Activated CD8-positive, alpha-beta memory T cell treated with anti-CD3 and anti-CD28 coated beads, Interleukin-2, amount 50 U/mL, for 24 hours (primary cell): ENCODE measurements around the gene GET3.
"Not testable (repeated sequence)": the region's sequence is repeated elsewhere in the genome, so short reads cannot be mapped to it uniquely, and the experiment has no call there.

Experiments used
- DNase-seq: peaks from one replicate; pipeline ENCODE4 v3.0.0-alpha.2; 2020; ENCODE audit errors: extremely low read depth

Gene GET3

DNA sequence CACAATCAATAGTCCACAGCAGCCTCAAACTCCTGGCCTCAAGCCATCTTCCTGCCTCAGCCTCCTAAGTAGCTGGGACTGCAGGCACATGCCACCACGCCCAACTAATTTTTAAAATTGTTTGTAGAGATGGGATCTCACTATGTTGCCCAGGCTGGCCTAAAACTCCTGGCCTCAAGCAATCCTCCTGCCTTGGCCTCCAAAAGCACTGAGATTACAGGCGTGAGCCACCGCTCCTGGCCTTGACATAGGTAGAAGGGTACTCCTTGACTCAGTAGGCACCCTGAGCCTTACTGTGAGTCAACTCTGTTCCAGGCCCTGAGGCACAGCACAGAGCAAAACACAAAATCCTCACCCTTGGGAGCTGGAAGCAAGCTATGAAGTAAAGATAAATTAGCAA, 21.4 kb upstream of the GET3 start:
- no peak for DNase-seq

DNA sequence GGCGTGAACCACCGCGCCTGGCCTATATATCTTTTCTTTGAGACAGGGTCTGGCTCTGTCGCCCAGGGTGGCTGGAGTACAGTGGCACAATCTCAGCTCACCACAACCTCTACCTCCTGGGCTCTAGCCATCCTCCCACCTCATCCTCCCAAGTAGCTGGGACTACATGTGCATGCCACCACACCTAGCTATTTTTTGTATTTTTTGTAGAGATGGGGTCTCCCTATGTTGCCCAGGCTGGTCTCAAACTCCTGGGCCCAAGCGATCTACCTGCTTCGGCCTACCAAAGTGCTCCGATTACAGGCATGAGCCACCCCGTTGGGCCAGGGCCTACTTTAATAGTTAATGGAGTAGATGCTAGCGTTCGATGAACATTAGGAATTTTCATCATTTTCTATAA, 17.0 kb upstream of the GET3 start:
- DNase-seq = no peak

DNA sequence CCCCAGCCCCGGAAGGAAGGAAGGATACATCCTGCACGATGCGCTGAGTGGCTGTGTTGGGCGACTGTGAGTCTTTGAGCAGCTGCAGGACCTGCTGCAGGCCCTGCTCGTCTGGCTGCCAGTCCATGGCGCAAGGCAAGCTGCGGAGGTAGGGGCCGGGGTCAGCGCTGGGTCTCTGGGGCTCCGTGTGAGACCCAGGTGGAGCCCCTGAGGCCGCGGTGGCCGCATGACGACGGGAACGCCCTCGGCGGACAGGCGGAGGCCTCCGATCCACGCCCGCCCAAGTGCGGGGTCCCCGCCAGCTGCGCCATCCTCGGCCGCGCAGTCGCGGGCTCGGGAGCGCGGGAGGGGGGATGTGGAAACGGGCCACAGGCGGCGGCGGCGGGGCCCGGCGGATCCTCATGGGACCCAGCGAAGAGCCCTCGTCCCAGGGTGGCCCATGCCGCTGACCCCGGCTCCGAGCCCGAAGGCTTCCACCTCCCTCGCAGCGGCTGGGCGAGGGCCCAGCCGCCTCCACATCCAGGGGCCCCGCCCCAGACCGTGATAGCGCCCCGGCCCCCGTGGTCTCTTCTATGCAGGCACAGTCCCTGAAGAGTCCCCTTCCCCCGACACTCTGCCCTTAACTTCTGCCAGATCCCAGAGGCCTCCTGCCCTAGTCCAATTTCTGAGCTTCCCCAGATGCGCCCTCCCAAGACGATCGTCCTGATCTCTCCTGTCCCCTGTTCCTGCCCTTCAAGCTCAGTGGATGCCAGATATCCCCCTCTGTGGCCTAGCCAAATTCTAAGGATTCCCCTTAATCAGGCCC, 16.2 kb upstream of the GET3 start:
- DNase-seq = no peak

DNA sequence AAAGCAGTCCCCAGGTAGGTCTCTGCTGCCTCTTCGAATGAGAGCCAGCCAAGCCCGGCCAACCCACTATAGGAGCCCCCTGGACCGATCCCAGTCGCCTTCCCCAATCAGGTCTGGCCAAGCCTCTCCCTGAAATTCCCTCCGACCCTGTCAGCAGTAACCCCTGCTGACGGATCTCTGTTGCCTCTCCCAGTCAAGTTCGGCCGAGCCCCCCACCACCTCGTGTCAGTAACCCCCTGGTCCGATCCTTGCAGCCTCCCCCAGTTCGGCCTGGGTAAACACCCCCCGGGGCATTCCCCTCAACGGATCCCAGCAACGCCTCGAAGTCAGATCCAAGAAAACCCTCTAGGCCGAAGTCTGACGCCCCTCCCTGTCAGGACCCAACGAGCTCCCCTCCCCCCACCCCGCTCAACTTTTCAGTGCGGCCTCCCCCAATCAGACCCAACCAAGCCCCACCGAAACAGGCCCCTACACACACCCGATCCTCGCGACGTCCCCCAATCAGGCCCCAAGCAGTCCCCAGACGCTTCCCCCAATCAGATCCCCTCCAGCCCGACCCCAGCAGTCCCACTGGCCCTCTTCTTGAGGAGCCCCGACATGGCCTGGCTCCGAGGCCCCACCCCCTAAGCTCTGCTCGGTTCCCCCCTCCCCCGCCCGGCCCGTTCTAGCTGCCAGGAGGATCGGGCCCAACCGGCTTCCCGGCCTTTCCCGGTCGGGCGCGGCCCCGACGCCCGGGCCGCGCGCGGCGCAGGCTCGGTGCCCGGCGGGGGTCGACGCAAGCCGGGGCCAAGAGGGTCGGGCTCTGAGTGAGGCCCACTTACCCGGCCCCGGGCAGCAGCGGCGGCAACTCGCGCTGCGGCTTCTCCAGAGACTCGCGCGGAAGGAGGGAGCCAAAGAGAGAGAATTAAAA, 15.4 kb upstream of the GET3 start:
- no peak for DNase-seq

DNA sequence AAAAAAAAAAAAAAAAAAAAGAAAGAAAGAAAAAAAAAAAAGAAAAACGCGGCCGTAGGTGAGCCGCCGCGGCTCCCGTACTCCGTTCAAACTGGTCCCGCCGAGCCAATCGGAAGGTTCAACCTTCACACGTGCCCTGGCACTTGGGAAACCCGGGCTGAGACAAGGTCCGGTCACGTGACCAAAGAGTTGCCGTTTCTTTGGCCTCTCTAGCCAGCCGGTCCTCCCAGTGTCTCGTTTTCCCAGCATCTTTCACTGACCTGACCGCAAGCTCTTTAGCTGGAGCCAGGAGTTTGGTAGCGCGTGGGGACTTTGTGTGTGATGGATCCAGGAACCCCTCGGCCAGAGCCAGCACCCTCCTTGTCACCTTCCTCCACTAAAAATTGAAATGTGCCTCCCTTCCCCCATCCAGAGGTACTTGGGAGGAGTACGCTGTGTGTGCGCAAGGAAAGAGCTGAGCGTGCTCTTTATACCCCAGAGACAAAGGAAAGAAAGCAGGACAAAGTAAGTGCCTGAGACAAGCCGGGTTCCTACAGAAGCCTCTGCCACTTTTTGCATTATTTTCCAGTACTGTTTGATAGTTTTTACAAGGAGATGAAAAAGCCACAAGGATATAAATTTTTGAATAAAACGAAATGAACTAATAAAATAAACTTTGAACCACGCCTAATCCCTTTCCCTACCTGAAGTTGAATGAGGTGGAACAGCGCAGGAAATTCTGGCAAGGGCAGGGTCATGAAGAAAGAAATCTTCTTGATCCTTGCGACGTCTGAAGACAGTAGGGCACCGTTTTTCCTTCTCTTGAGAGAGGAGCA, 14.5 kb upstream of the GET3 start:
- DNase-seq = peak; percentile 91

DNA sequence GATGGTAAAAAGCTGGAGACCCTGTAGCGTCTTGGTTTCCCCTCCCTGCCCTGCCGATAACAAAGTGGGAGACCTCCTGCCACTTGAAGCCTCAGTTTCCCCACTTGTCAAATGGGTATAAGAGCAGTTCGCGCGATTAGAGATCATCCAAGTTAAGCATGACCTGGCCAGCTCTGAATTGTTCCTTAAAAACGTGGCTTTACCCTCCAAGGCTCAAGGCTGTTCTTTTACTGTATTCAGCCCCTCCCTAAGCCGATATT, 14.0 kb upstream of the GET3 start:
- DNase-seq = no peak

DNA sequence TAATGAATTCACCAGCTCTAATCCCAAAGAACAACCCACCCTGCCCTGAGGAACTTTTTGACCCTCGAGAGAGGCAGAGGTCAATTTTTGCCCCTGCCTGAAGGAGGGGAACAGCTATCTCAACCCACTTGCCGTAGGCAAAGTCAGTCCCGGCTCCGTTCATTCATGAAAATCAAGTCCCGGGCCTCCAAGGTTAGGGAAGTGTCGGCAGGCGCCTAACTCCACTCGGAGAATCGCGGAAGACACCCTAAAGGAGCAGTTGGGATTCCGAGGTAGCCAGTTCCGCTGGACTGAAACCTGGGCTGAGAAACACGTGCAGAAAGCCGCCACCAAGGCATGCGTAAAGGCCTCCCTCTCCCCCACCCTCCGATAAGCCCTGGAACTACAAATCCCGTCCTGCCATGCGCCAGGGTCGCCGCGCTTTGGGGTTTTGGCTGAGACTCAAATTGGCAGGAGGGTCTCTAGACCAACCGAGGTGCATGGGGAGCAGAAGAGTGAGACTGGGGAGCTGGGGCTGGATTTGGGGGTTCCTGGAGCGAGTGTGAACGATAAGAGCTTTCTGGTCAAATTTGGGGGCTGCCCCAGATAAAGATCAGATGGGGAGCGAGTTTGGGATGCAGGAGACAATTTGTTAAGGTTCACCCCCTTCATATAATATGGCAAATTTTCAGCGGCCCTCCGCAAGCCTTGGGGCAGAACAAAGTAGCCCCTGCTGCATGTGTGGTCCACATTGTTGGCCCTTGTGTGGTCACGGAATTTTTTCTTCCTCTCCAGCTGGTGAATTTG, 13.5 kb upstream of the GET3 start, which contains the start of gene TNPO2:
Gene TNPO2 (minus strand): TSS at position 292 of the 786 bp plus-strand sequence. CDS start 2,955 bp downstream, outside the sequence.
- no peak for DNase-seq

DNA sequence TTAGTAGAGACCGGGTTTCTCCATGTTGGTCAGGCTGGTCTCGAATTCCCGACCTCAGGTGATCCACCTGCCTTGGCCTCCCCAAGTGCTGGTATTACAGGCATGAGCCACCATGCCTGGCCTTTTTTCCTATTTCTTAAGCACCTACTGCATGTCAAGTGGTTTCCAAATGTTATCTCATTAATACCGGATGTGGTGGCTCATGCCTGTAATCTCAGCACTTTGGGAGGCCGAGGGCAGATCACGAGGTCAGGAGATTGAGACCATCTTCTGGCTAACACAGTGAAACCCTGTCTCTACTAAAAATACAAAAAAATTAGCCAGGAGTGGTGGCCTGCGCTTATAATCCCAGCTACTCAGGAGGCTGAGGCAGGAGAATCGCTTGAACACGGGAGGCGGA, 11.7 kb upstream of the GET3 start:
- not testable (repeated sequence) for DNase-seq

DNA sequence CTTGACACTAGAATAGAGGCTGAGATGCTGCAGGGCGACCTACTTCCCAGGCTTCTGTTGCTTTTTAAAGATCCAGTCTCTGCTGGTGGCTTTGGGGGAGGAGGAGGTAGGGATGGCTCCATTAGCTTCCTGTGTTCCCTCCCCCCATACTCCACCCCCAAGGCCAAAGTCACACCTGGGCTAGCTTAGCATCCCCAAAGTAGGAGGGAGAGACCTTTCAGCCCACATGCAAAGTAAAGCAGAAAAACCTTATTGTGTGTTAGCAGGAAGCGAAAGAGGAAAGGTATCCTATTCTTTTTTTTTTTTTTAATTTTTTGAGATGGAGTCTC, 10.3 kb upstream of the GET3 start:
- no peak for DNase-seq

DNA sequence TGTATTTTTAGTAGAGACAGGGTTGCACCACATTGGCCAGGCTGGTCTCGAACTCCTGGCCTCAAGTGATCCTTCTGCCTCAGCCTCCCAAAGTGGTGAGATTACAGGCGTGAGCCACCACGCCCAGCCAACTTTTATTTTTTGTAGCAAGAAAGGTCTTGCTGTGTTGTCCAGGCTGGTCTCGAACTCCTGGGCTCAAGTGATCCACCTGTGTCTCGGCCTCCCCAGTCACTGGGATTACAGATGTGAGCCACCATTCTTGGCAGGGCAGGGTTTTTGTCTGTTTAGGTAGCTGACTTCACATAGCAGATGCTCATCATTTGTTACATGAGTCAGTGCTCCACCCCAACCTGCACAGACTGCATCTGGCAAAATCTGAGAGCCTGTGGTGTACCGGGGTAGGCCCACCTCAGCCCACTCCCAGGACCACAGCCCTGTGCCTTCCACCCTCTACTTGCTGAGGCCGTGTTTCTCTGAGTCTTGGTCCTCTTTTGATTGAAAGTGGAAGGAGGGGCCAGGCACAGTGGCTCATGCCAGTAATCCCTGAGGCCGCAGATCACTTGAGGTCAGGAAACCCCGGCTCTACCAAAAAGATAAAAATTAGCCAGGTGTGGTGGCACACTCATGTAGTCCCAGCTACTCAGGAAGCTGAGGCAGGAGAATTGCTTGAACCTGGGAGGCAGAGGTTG, 9.4 kb upstream of the GET3 start:
- no peak for DNase-seq

DNA sequence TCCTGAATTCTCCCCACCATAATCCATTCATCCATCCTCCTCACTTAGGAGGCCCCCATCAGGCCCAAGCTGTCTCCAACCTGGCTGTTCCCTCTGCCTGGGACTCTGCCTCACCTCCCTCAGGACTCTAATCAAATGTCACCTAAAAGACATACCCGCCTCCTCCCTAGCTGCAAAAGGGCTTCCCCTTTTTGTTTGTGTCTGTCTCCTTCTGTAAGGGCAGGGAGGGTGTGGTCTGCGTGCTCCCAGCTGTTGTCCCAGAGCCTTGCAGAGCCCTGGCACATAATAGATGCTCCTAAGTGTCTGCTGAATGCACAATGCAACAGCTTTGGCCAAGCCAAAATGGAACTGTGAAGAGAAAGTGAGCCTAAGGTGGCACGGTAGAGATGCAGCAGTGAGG, 7.2 kb upstream of the GET3 start:
- DNase-seq = no peak

DNA sequence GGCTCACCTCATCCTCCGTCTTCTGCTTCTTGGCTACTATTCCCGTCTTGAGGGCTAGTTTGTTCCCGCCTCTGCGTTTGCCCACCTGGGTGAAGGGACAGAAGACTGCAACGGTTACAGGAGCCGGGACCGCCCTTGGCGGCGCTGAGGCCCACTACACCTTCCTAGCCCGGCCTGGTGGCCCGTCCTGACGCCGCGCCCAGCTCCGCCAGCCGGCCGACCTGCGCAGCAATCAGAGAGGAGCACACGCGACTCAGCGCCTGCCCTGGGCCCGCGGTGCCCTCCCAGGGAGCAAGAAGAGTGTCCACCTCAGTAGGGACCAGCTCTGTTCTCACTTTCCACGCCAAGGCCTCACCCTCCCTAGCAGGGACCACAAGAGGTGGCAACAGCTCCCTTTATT, 6.0 kb upstream of the GET3 start:
- DNase-seq = no peak

DNA sequence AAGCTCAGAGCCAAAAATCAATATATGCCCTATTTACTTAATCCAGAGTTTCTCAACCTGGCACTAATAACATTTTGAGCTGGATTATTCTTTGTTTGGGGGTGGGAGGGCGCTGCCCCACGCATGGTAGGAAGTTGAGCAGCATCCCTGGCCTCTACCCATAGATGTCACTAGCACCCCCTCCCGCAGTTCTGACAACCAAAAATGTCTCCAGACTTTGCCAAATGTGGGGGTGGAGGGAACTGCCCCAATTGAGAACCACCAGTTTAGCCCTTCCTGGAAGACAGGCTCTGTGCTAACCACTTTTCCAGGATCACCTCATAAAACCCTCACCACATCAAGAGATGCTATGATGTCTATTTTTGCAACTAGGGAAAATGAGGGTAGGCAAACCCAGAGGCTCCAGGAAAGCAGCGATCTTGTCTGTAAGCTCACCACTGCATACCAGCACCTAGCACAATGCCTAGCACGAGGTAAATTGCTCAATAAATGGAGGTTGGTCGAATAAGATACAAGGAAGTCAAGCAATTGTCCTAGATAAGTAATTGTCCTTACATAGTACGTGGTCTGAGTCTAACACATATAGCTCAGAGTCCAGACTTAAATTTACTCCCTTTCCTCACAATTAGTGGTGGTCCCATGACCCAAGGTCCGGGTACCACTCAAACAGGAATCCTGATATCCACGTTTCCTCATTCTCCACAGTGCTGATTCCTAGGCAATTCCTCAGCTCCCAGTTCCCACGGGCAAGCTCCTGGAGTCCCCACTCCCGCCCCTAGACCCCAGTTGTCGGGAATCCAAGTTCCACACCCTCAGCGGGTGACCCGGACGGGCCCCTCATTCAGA, 3.7 kb upstream of the GET3 start:
- no peak for DNase-seq

DNA sequence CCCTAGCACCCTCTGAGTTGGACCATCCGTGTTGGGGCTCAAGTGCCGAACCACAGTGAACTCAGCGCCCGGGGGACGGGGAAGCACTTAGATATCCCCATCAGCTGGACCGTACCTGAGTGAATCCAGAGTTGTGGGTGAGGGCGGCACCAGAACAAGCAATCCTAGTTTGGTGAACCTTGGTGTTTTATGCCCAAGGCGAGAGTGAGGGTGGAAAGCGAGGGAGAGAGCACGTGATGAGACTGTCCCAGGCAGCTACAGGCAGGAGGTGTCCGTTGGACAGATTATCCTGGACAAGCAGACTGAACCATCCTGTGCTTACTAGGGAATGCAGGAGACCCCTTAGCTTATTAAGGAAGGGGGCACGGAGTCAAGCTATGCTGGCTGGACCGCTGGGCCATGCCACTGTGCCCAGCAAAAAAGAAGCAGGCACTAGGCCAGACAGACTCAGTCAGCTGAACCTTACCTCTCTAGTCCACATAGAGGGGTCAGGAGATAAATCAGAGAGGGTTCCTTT, 596 bp downstream of the GET3 start:
- DNase-seq = no peak

DNA sequence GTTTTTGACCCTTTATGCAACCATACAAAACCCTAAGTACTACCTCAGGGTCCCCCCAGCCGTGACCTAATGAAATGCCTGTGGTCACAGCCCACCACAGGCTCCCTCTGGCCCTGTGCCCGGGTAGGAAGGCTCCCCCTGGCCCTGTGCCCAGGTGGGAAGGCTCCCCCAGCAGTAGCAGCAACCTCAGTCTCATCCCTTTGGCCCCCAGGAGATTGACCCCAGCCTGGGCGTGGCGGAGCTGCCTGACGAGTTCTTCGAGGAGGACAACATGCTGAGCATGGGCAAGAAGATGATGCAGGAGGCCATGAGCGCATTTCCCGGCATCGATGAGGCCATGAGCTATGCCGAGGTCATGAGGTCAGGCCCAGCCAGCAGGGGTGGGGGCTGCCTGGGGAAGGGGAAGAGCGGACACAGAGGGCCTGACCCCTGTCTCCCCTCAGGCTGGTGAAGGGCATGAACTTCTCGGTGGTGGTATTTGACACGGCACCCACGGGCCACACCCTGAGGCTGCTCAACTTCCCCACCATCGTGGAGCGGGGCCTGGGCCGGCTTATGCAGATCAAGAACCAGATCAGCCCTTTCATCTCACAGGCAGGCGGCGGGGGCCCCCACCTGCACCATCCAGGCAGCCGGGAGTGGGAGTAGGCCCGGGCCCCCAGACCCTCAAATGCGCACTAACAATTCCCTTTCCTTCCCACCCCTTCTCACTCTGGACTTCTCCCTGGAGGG, 8.0 kb downstream of the GET3 start:
- no peak for DNase-seq

DNA sequence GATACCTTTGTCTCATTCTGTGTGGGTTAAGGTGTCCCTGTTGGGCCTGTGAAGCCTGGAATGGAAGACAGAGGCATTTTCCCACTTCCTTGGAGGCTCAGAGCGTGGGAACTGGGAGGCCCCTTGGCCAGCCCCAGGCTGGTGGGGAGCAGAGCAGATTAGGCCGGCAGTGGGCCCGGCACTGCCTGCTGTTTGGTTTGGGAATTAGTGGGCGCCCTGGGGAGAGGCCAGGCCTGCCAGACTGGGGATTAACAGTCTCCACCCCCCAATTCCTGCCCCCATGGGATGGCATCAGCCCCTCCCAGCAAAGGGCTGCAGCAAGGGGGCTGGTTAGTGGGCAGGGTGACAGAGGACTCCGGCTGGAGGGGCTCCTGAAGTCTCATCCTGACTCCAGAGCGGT, 11.2 kb downstream of the GET3 start:
- DNase-seq = no peak

DNA sequence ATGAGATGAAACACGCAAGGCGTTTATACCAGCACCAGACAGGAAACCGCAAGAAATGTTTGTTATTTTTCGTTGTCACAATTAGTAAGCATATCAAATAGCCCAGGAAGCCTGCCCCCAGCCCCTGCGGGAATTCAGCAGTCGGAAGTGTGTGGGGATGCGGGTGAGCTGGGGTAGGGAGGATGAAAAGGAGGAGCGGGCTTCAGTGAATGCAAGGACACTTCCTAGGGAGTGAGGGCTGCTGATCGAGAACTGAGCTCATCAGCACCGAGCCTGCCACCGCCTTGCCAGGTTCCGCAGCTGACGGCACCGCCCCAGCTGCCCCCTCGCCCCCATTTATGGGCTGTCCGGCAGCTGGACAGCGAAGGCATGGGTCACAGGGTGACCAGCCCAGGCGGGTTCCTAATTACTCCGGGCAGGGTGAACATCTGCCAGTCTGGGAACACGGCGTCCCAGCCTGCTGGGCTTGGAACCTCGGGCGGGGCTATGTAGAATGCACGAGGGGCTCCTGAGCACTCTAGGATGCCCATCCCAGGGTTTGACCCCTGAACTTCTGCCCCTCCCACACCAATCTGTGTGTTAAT, 12.7 kb downstream of the GET3 start:
- no peak for DNase-seq

DNA sequence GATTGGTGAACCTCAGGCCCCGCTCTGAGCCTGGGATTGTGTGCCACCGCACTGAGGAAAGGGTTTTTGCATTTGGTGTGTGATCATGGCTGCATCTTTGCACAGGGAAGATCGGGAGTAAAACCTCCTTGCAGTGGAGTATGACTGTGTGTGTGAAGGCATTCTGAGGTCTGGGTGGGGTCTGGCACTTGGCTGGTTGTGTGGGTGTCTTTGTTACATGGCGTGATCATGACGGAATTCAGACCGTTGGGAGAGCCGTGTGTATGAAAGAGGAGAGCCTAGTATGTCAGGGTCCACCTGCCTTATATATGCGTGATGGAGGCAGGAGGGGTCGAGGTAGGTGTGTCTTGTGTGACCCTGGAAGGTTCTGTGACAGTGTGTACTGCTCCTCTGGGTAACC, 13.6 kb downstream of the GET3 start:
- no peak for DNase-seq

DNA sequence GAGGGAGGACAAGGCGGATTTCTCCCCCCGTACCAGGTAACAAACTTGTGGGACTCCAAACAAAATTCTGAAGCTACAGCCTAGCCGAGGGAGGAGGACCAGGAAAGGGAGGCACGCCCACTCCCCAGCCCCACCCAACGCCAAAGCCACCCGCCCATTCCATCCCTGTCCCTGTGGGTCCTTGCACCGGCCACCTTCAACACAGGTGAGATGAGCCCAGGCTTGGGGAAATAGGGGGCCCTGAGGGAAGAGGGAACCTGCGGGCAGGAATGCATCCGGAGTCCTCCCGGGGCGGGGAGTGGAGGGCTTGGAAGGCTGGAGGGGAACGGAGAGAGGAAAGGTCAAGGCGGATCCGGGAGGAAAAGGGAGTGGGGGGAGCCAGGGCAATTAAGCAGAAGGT, 14.3 kb downstream of the GET3 start, which contains the start of gene BEST2:
Gene BEST2 (plus strand): TSS at position 157 of the 400 bp plus-strand sequence. CDS start 802 bp downstream, outside the sequence.
- DNase-seq = no peak
